Uterus (tissue), 4 donors: ENCODE measurements around the gene MLC1. TPM values are rescaled to one million over a fixed set of nuclear protein-coding genes. Genes with fewer than 3 reads are reported as not detected.

Experiments
- DNase-seq, 2 donors: peaks; one replicate each; pipeline ENCODE4 v3.0.0-alpha.2; 2019 to 2020
- H3K27ac ChIP-seq, 2 donors: fragments of 200-600 bp; sonication (generic); 1 replicate in 1 of 2; 2 replicates in 1 of 2; pipeline ENCODE4 v1.5.1; 2016 to 2018
- H3K27me3 ChIP-seq, 2 donors: fragments of 200-600 bp; sonication (generic); one replicate each; pipeline ENCODE4 v1.5.1; 2018 to 2019; ENCODE audit warnings: control low read depth in 1 of 2
- H3K36me3 ChIP-seq, 2 donors: fragments of 200-600 bp; sonication (generic); one replicate each; pipeline ENCODE4 v1.5.1; 2019; ENCODE audit warnings: control low read depth in 1 of 2
- H3K4me1 ChIP-seq, 2 donors: fragments of 200-600 bp; sonication (generic); one replicate each; pipeline ENCODE4 v1.5.1; 2018 to 2019; ENCODE audit warnings: control low read depth in 1 of 2
- H3K4me3 ChIP-seq, 2 donors: fragments of 200-600 bp; sonication (generic); 1 replicate in 1 of 2; 2 replicates in 1 of 2; pipeline ENCODE4 v1.5.1; 2018 to 2019; ENCODE audit warnings: mild to moderate bottlenecking in 1 of 2
- H3K9me3 ChIP-seq, 2 donors: fragments of 200-600 bp; sonication (generic); one replicate each; pipeline ENCODE4 v1.5.1; 2019; ENCODE audit warnings: control low read depth in 1 of 2
- CTCF ChIP-seq, 4 experiments: fragments of 200-600 bp in 2 of 4; fragments of 450-650 bp in 2 of 4; sonication (generic) in 2 of 4; IDR thresholded peaks; one replicate each; pipeline ENCODE4 v1.5.1; 2016 to 2019; ENCODE audit warnings: antibody characterized with exemption in 4 of 4, mild to moderate bottlenecking in 2 of 4, moderate library complexity in 1 of 4
- POLR2A ChIP-seq, 2 donors: fragments of 450-650 bp; IDR thresholded peaks; one replicate each; pipeline ENCODE4 v1.6.1; 2016; ENCODE audit warnings: antibody characterized with exemption in 2 of 2, mild to moderate bottlenecking in 1 of 2, moderate library complexity in 1 of 2
- intact Hi-C: fragments of 100-400 bp; cut with DNase I; formaldehyde crosslinking; loops from one replicate; pipeline ENCODE4 v1.15.1; 2023; ENCODE audit warnings: low total_unique reads
- total RNA-seq, 4 donors: library from RNA; depleted of rRNA in 3 of 4; stranded (reverse); fragments of >200 nt in 3 of 4; gene quantifications; one replicate each; pipeline versions ENCODE4 v1.1.0 to v1.2.4, GENCODE V29; 2014 to 2023
- donor health status: DM: yes; HTN: yes; CAD: no.

The MLC1 gene
- total RNA-seq, 4 donors from 2014 or later: 0.29 to 1.9 (median 0.40) TPM; not detected in 1

GRCh38 chr22:50031189-50032091, 53.8 kb downstream of the MLC1 start:
- Histone ChIP-seq H3K4me3 (no peak overlapping the region), H3K9me3 (no peaks in the 10 kb centered on the region), H3K27me3 (peaks cover 0 to 6% of the 10 kb centered on the region in 2 donors), H3K36me3 (no peaks in the 10 kb centered on the region), H3K4me1 (peaks cover 0 to 5% of the 10 kb centered on the region in 2 donors), H3K27ac (no peak overlapping the region)
- intact Hi-C loops: no loop called here
- no peak for DNase-seq
- TF ChIP-seq POLR2A (IDR thresholded peaks at IDR 0.05) (no peak), CTCF (IDR thresholded peaks at IDR 0.05) (no peak)

- Histone ChIP-seq H3K4me1 (peaks cover 0 to 5% of the 10 kb centered on the region in 2 donors), H3K4me3 (no peak overlapping the region), H3K36me3 (no peaks in the 10 kb centered on the region), H3K27me3 (peaks cover 0 to 6% of the 10 kb centered on the region in 2 donors), H3K9me3 (no peaks in the 10 kb centered on the region), H3K27ac (no peak overlapping the region)
- intact Hi-C loops: no loop called here
- peak; percentile 65 to 74 for DNase-seq
- TF ChIP-seq POLR2A (IDR thresholded peaks at IDR 0.05): no peak
- peak; percentile 86 to 95 (median 94) for TF ChIP-seq CTCF (IDR thresholded peaks at IDR 0.05)
Measured at GRCh38 chr22:50030297-50031188, 54.7 kb downstream of the MLC1 start.

- Histone ChIP-seq H3K4me1 (peaks cover 0 to 5% of the 10 kb centered on the region in 2 donors), H3K4me3 (no peak overlapping the region), H3K36me3 (no peaks in the 10 kb centered on the region), H3K9me3 (no peaks in the 10 kb centered on the region), H3K27ac (no peak overlapping the region), H3K27me3 (peaks cover 0 to 6% of the 10 kb centered on the region in 2 donors)
- TF ChIP-seq POLR2A (IDR thresholded peaks at IDR 0.05) (no peak), CTCF (IDR thresholded peaks at IDR 0.05) (no peak)
- intact Hi-C loops: loop anchor here (2.0 kb wide), 1 partner anchor 99 kb away; no protein-coding TSS in a partner anchor
- no peak for DNase-seq
Measured at GRCh38 chr22:50027639-50028537, 57.3 kb downstream of the MLC1 start.

GRCh38 chr22:50025993-50026392, 59.2 kb downstream of the MLC1 start:
- intact Hi-C loops: no loop called here
- H3K27me3 ChIP-seq: peaks cover 0 to 6% of the 10 kb centered on the region in 2 donors
- no peak overlapping the region for H3K4me3 ChIP-seq
- H3K4me1 ChIP-seq: peaks cover 0 to 5% of the 10 kb centered on the region in 2 donors
- H3K36me3 ChIP-seq: no peaks in the 10 kb centered on the region
- no peak overlapping the region for H3K27ac ChIP-seq
- TF ChIP-seq POLR2A (IDR thresholded peaks at IDR 0.05) (no peak), CTCF (IDR thresholded peaks at IDR 0.05) (no peak)
- no peak for DNase-seq
- H3K9me3 ChIP-seq: no peaks in the 10 kb centered on the region
